Effector memory CD4-positive, alpha-beta T cell (primary cell): Measurements from ENCODE around the gene ZNF512B.

Source experiments
- DNase-seq, 3 donors: peaks; one replicate each; pipeline ENCODE4 v3.0.0-alpha.2; 2020
- H3K27ac ChIP-seq: 2 replicates; pipeline ENCODE4 v1.7.0; 2013; ENCODE audit warnings: mild to moderate bottlenecking, low read length, moderate library complexity; ENCODE audit not compliant: insufficient read depth, poor library complexity, severe bottlenecking
- H3K27me3 ChIP-seq: replicated peaks from 2 replicates; pipeline ENCODE4 v1.7.0; 2013; ENCODE audit warnings: mild to moderate bottlenecking, low read length; ENCODE audit not compliant: insufficient read depth, control insufficient read depth, poor library complexity, severe bottlenecking
- H3K36me3 ChIP-seq: 2 replicates; pipeline ENCODE4 v1.7.0; 2013; ENCODE audit warnings: mild to moderate bottlenecking, low read length, moderate library complexity; ENCODE audit not compliant: control insufficient read depth, insufficient read depth
- H3K4me1 ChIP-seq: 2 replicates; pipeline ENCODE4 v1.7.0; 2013; ENCODE audit warnings: low read length, mild to moderate bottlenecking; ENCODE audit not compliant: control insufficient read depth, insufficient read depth, poor library complexity, severe bottlenecking
- H3K4me3 ChIP-seq: 2 replicates; pipeline ENCODE4 v1.7.0; 2013; ENCODE audit warnings: low read length, low read depth, mild to moderate bottlenecking; ENCODE audit not compliant: insufficient read depth, poor library complexity, severe bottlenecking
- H3K9me3 ChIP-seq: 2 replicates; pipeline ENCODE4 v1.7.0; 2013; ENCODE audit warnings: mild to moderate bottlenecking, low read length, moderate library complexity; ENCODE audit not compliant: control insufficient read depth

ZNF512B gene

DNA sequence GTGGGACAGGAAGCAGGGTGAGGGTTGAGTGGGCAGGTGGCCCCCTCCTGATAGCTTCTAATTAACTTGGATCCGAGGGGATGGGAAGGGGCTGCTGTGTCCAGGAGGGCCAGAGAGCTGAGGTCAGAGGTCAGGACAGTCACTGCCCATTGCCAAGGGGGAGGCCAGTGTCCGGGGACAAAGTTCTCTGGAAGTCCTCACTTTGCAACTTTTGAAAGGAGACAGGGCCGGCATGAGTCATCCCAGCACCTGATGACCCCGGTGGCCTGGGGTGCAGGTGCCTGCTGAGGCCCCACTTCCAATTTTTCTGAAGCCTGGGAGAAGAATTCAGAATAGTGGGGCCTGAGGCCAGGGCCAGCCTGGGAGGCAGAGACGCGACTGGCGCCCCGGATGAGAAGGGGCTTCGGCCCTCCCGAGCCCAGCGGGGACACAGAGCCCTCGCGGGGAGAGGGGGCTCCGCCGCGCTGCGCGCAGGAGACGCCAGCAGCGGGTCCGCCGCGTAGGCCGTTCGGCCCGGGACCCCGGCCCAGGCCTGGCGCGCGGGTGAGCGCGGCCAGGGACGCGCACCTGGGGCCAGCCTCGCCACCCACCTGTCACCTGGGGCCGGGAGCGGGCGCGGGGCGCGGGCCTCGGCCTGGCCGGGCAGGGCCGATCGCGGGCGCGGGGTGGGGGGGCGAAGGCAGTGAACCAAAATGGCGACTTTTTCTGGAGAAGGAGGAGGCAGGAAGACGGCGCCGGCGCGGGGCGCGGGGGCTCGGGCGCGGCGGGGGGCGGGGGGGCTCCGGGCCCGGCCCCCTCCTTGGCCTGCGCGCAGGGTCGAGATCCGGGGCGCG lies 586 bp downstream of the ZNF512B start:
- Histone ChIP-seq H3K27ac (peak overlapping the region; percentile 74), H3K4me3 (peak overlapping the region; percentile 49), H3K27me3 (no peaks in the 10 kb centered on the region), H3K36me3 (no peaks in the 10 kb centered on the region), H3K9me3 (no peaks in the 10 kb centered on the region), H3K4me1 (peaks cover 11% of the 10 kb centered on the region)
- no peak for DNase-seq

- DNase-seq, result no peak
- H3K9me3 ChIP-seq, result no peaks in the 10 kb centered on the region
- peaks cover 9% of the 10 kb centered on the region for H3K4me1 ChIP-seq
- peak overlapping the region; percentile 49 for H3K4me3 ChIP-seq
- H3K27me3 ChIP-seq, result no peaks in the 10 kb centered on the region
- H3K36me3 ChIP-seq, result peaks cover 7% of the 10 kb centered on the region
- H3K27ac ChIP-seq, result peak overlapping the region; percentile 74
These were observed 1.4 kb downstream of the ZNF512B start for GRCh38 chr20:63968136-63968927.

- no peak overlapping the region for H3K4me3 ChIP-seq
- DNase-seq, result no peak
These were observed 2.2 kb downstream of the ZNF512B start for GRCh38 chr20:63967330-63968135.

GRCh38 chr20:63966944-63967322 lies 2.8 kb downstream of the ZNF512B start:
- Histone ChIP-seq H3K4me3 (no peak overlapping the region), H3K4me1 (peaks cover 9% of the 10 kb centered on the region), H3K36me3 (peaks cover 14% of the 10 kb centered on the region), H3K27ac (no peak overlapping the region), H3K9me3 (no peaks in the 10 kb centered on the region), H3K27me3 (no peaks in the 10 kb centered on the region)
- no peak for DNase-seq

More at GRCh38 chr20:63967330-63968135, 2.2 kb downstream of the ZNF512B start:
- Histone ChIP-seq H3K4me1 (peaks cover 9% of the 10 kb centered on the region), H3K36me3 (peaks cover 14% of the 10 kb centered on the region), H3K27ac (no peak overlapping the region), H3K9me3 (no peaks in the 10 kb centered on the region), H3K27me3 (no peaks in the 10 kb centered on the region)

GRCh38 chr20:63966172-63966943 lies 3.4 kb downstream of the ZNF512B start:
- Histone ChIP-seq H3K4me3 (no peak overlapping the region), H3K4me1 (peaks cover 9% of the 10 kb centered on the region), H3K27me3 (no peaks in the 10 kb centered on the region), H3K9me3 (no peaks in the 10 kb centered on the region), H3K36me3 (peaks cover 19% of the 10 kb centered on the region), H3K27ac (no peak overlapping the region)
- no peak for DNase-seq

- Histone ChIP-seq H3K4me3 (no peak overlapping the region), H3K36me3 (peaks cover 29% of the 10 kb centered on the region), H3K9me3 (no peaks in the 10 kb centered on the region), H3K27me3 (no peaks in the 10 kb centered on the region), H3K4me1 (peaks cover 9% of the 10 kb centered on the region), H3K27ac (no peak overlapping the region)
- DNase-seq, result no peak
These were observed 5.3 kb downstream of the ZNF512B start for GRCh38 chr20:63964412-63964811.

GRCh38 chr20:63963784-63964301 lies 5.9 kb downstream of the ZNF512B start:
- Histone ChIP-seq H3K36me3 (peaks cover 34% of the 10 kb centered on the region), H3K9me3 (no peaks in the 10 kb centered on the region), H3K4me3 (no peak overlapping the region), H3K4me1 (peaks cover 6% of the 10 kb centered on the region), H3K27me3 (no peaks in the 10 kb centered on the region), H3K27ac (no peak overlapping the region)
- no peak for DNase-seq

DNA sequence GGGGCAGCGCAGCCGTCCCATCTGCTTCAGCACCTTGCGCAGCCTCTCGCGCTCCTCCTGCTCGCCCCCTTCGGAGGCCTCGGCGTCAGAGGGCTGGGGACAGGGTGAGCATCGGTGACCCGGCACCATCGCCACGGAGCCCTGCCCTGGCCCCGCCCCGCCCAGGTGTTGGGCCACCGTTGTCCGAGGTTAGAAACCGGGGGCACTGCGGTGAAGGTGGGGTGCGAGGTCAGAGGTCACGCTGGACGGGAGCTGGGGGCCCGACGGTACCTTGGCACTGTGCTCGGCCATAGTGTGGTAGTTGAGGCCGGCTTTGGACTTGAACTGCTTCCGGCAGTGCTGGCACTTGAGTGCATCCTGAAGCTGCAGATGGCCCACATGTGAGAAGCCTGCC lies 6.4 kb downstream of the ZNF512B start:
- Histone ChIP-seq H3K27ac (no peak overlapping the region), H3K27me3 (no peaks in the 10 kb centered on the region), H3K4me1 (peaks cover under 1% of the 10 kb centered on the region), H3K36me3 (peaks cover 34% of the 10 kb centered on the region), H3K4me3 (no peak overlapping the region), H3K9me3 (no peaks in the 10 kb centered on the region)
- DNase-seq, result no peak
